AG09319 (cell line): Measurements from ENCODE around the gene XRCC6.
"Not testable (repeated sequence)": the region's sequence is repeated elsewhere in the genome, so short reads cannot be mapped to it uniquely, and the experiment has no call there.

Experiments used
- DNase-seq: peaks from one replicate; pipeline ENCODE4 v3.0.0-alpha.2; 2010; ENCODE audit warnings: low read depth; ENCODE audit errors: extremely low read depth
- CTCF ChIP-seq: IDR thresholded peaks from 2 replicates; pipeline ENCODE4 v1.5.1; 2011; ENCODE audit warnings: low read depth, mild to moderate bottlenecking, inconsistent platforms, low read length, moderate library complexity

XRCC6 gene

GRCh38 chr22:41621099-41621910 is at the start of gene XRCC6:
Gene XRCC6, plus strand, starts transcription at chr22:41621295. Its CDS starts 710 bp downstream, at chr22:41622005.
- TF ChIP-seq CTCF: no peak
- peak; percentile 100 for DNase-seq

- no peak for DNase-seq
- TF ChIP-seq CTCF: no peak
These were observed 49.3 kb upstream of the XRCC6 start for GRCh38 chr22:41571786-41572185.

- not testable (repeated sequence) for DNase-seq
These were observed 48.8 kb upstream of the XRCC6 start for GRCh38 chr22:41572305-41572704.

- DNase-seq: no peak
- TF ChIP-seq CTCF: no peak
These were observed 47.4 kb upstream of the XRCC6 start for GRCh38 chr22:41573677-41574076.

- TF ChIP-seq CTCF: no peak
- no peak for DNase-seq
These were observed 46.2 kb upstream of the XRCC6 start for GRCh38 chr22:41574847-41575381.

- DNase-seq: no peak
- TF ChIP-seq CTCF: no peak
These were observed 45.6 kb upstream of the XRCC6 start for GRCh38 chr22:41575533-41575932.

GRCh38 chr22:41576877-41577276 is 44.2 kb upstream of the XRCC6 start:
- no peak for DNase-seq
- TF ChIP-seq CTCF: peak; percentile 44
